NCI-H345 treated with DMSO at 0.1 percent for 48 hours (cell line): ENCODE data around the gene NOS1AP.

Source experiments
- DNase-seq: peaks from one replicate; lab custom pipeline; 2025; ENCODE audit not compliant: unreplicated experiment; lab: John Stamatoyannopoulos, UW

The NOS1AP gene

DNA sequence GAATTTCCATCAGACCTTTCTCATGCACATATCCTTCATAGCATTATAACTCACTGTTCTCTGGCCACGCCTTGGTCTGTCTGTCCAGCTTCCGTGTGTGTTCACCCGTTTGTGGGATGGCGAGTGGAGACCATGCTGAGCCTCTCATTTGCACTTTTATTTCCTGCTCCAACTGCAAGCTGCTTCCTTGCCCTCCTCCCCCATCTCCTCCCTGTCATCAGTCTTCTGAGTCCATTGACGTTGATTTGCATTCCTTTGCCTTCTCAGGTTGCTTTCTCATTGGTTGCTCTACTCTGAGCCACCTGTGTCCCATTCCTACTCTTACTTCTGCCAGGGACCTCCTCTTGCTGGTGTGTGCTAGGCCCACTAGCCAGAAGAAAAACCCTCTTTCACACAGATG lies 146.4 kb downstream of the NOS1AP start:
- DNase-seq, result no peak

DNA sequence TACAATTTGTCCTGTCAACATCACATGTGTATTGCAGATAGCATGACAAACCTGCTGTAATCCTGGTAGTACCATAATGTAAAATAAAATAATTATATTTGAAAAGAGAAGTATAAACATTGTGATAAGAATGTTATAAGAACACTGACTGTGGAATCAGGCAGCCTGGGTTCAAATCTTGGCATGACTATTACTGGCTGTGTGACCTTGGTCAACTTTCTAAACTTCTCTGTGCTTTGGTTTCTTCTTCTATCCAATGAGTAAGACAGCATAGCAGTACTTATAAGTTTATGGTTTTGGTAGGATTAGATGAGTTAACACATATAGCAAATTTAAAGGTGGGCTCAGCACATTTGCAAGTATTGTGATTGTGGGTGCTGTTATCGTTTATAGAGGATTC lies 147.1 kb downstream of the NOS1AP start:
- DNase-seq, result no peak

DNA sequence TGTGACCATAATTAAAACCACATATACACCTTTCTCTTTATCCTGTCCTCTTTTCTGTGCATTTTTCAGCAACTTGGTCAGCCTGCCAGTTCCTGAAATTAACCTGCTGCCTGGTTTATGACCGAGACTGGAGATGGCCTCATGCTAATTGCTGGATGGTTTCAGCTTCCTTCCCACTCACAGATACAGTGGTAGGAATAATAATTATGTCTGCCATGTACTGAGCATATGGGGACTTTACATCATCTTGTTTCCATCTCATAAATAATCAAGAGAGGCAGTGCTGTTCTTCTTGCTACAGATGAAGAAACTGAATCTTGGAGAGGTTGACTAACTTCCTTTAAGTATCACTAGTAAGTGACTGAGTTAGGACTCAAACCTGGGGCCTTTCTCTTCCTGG lies 148.2 kb downstream of the NOS1AP start:
- DNase-seq, result no peak

DNA sequence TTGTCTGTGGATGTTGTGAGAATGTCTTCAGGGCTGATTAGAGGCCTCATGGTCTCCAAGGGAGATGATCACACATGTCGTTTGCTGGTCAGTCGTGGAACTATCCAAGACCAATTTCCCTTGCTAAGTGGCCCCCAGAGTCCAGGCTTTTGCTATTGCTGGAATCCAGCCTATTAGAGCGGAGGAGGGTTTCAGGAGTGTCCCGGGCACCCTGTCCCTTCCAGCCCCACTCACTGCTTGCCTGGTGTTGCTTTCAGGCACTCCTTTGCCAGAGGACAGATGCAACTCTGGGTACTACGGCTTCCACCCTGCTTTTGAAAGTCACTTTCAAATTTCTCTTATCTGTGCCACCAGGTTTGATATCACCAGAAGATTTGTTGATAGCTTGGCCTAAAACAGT lies 149.1 kb downstream of the NOS1AP start:
- DNase-seq, result no peak

DNA sequence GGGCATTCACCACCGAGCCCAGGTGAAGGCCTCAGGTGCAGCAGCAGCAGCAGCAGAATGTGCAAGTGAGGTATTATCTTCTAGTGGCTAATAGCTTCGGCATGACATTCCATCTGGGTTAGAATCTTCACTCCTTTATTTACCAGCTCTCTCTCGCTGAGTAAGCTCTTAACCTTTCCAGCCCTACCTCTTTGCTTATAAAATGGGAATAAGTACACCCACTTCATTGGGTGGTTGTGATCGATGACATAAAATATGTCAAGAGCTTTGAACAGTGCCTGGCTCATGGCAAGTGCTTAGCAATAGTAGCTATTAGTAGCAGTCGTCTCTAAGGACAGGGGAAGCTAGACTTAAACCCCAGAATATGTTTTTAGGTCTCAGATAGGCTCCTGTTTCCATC lies 149.5 kb downstream of the NOS1AP start:
- DNase-seq, result no peak

DNA sequence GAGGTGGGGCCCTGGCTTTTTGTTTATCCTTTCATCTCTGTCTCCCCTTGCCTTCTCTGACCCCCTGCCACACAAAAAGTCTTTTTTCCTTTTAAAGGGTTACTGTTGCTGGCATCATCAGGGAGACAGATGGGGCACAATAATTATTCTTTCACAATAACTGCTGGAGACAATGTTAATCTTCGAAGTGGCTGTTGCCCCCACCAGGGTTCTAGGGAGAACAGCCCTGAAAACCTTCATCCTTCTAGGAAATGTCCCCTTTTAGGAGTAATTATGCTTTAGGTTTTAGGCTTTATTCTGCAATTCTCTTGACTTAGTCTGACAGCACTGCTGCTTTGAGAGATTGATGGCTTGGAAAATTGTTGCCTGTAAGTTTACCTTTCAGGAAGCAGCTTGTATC lies 150.0 kb downstream of the NOS1AP start:
- DNase-seq, result no peak

DNA sequence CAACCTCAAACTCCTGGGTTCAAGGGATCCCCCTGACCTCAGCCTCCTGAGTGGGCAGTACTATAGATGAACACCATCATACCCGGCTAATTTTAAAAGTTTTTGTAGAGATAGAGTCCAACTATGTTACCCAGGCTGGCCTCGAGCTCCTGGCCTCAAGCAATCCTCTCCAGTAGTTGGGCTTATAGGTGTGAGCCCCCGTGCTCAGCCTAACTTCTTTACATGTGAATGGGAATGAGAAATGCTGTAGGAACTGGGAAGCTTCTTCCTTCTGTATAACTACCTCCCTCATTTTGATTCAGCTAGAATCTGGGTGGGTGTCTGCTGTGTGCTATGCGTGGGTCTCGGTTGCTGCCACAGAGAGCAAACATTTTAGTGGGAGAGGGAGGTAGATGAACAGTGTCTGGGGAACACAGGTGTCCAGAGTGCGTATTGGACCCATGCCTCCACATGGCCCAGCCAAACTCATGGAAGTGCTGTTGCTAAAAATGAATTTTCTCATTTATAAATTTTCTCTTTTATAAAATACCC lies 150.6 kb downstream of the NOS1AP start:
- no peak for DNase-seq

DNA sequence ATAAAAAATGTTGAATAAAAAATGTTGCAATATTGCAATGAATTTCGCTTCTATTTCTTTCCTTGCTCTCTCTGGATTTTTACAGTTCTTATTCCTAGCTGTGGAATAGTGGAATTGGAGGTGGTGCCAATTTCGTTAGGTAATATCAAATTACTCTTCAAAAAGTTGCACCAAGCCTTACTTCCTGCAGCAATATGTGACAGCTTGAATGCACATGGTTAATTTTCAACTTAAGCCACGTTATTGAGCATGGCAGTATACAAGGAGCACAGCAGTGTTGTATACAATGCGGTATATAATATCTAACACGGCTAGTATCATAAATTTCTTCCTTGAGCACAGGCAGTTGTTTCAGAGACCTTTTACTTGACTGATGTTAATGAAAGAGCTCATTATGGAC lies 152.5 kb downstream of the NOS1AP start:
- DNase-seq, result no peak

DNA sequence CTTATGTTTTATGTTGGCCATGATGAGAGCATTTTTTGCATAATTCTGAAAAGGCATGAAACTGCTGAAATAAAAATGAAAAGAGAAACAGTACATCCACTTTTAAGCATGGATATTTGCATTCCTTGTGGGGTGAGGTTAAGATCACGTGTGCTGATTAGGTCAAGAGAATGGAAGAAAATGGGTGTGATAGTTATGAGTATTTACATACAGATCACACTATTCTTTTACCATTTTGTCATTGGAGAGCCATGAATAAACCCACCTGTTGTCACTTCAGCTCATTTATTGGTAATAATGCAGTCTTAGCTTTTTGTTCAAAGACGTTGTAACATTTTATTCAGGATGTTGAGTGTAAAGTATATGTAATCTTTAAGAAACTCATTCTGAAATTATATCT lies 153.2 kb downstream of the NOS1AP start:
- no peak for DNase-seq

DNA sequence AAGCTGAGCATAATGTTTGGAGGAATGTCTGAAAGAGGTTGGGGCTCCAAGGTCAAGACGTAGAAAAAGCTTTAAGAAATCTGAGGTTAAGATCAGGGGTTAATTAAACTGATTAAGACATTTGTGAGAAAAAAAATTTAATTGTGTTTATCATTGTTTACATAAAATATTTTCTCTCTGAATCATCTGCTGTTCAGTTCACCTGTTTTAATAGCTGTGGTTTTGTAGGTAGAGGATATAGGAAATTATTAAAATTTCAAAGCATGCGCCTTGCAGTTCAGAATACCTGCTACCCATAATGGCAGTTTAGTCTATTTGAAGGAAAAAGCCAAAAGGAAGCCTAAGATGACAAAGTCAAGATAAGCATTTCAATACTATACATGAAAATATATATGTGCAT lies 154.0 kb downstream of the NOS1AP start:
- DNase-seq, result no peak

DNA sequence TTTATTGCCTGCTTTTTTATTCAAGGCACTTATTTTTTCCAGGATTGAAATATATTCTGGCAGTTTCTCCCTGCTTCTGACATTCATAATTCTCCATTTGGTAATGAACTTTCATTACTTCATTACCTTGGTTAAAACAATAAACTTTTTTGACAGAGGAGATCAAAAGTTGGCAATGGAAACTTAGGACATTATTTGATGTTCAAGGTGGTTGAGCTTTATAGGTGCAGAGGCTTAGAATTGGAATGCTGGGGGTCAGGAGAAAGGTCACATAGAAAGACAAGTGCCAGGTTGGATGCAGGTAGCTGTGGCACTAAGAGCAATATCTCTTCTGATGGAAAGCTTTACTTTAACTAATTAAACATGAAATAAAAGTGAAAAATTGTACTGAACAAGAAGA lies 154.8 kb downstream of the NOS1AP start:
- no peak for DNase-seq

DNA sequence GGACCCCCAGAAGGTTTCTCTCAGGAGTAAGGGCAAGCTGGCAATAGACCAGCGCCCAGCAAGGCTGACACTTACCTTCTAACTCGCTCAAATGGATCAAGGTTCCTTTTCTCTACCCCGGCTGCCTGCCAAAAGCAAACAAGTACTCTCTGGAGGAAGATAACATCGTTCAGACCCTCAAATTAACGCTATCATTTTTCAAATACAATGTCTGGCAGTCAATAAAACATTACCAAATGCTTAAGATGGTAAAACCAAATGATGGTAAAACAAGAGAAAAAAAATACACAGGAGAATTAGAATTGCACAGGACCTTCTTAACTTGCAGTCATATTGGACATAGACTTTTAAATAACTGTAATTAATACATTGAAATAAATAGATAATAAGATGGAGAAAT lies 159.1 kb downstream of the NOS1AP start:
- no peak for DNase-seq

DNA sequence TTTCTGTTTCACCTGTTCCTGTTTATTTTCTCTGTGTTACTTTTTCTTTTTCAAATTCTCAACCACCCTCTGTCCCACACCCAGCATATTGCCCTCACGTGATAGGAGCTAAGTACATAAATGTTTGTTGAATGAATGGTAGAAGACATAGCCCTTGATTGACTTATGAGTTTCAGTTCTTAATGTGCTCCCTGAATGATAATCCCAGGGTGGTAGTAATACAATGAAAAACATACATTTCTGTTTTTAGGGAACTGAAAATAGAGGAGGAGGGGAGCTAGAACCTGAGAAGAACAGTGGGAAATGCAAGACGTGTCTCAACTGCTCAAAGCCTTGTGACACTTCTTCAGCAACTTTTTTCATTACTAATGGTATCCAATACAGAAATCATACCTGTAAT lies 160.1 kb downstream of the NOS1AP start:
- DNase-seq, result no peak

DNA sequence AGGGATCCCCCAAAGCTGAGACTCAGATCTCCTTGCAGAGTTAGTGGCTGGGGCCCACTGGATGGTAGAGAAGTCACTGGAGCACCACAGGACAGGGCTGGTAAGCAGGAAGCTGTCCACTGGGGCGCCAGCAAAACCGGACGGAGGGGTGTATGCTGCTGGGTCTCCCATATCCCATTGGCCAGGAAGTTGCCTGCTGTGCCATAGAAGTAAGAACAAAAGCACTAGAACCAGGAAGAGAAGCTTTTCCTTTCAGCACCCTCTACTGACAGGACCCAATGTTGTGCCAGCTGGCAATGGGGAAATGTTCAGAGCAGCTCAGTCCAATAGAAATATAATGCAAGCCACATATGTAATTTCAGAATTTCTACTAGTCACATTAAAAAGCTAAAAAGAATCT lies 160.6 kb downstream of the NOS1AP start:
- DNase-seq, result peak; percentile 49

DNA sequence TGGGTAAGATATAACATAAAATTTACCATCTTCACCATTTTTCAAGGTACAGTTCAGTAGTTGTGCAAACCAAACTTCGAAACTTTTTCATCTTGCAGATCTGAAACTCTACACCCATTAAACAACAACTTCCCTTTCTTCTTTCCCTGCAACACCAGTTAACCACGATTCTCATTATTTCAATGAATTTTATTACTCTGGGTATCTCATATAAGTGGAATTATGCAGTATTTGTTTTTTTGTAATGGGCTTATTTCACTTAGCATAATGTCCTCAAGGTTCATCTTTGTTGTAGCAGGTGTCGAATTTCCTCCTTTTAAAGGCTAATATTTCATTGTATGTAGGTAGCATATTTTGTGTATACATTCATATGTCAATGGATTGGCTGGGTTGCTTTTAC lies 161.0 kb downstream of the NOS1AP start:
- no peak for DNase-seq

DNA sequence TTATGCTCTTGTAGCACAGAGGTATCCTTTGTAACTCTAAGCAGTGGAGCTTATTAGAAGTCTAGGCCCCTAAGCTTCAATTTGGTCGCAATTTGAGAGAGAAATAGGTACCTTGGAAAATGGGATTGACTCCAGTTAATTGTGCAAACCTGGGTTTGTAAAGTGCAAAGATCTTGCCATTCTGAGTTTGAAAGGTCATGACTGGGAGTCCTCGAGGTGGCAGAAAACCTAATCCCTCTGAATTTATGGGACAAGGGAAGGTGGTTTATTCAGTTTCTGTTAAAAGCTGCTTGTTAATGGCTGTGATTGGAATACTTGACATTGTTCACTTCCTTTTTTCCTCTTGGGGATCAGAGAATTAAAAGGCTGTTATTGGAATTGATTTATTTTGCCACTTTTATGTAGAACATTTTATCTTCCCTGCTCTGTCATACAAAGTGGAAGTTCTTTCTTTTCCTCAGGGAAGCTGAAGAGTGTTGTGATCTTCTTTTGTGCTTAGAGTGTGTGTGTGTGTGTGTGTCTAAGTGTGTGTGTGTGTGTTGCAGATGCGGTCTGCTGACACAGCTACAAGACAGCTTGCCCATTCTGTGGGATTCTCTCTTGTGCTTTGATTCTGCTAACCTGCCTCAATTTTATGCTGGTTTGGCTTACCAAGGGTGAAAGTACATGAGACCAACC lies 162.7 kb downstream of the NOS1AP start:
- no peak for DNase-seq

DNA sequence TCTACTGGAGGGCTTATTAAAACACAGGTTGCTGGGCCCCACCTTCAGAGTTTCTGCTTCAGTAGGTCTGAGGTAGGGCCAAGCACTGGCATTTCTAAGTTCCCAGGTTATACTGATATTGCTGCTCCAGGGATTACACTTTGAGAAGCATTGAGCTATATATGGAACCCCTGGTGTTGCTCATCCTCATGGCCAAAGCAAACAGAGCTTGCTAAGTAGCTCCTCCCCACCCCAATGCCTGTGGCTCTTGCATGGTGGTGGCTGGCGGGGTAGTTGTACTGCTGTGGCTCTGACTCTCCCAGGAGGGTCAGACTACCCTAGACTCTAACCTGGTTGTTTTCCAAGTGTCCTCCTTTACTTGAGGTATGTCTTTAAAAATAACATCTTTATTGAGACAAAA lies 163.6 kb downstream of the NOS1AP start:
- DNase-seq, result no peak

DNA sequence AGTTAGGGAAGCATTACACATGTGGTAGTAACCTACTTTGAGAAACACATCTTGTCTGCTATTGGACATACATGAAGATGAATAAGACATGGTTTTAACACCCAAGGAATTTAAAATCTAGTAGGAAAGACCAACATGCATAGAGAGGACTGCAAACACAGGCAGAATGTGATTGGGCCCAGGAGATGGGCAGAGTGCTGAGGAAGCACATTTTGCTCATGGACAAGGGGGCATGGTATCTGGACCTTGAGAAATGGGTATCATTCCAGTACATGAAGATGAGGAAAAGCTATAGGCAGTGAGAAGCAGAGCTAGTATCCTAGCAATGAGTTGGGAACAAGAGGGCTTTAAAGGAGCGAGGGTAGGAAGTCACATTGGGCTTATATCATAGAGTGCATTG lies 164.4 kb downstream of the NOS1AP start:
- DNase-seq, result no peak

DNA sequence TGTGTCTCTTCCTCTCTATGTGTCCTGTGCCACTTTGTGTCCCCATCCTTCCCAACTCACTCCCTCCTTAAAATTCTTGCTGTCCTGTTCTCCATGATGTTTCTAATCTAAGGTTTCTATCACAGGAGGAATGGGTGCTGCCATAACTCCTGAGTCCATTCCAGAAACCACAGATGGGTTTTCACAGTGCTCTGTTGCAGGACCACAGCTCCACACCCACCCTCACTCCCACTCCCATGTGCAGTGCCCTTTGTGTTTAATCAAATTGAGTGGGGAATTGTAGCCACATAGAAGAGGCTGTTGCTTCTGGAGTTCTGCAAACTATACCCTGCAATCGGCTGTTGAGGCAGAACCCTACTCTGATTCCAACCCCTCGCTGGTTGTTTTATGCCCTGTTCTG lies 165.1 kb downstream of the NOS1AP start:
- no peak for DNase-seq

DNA sequence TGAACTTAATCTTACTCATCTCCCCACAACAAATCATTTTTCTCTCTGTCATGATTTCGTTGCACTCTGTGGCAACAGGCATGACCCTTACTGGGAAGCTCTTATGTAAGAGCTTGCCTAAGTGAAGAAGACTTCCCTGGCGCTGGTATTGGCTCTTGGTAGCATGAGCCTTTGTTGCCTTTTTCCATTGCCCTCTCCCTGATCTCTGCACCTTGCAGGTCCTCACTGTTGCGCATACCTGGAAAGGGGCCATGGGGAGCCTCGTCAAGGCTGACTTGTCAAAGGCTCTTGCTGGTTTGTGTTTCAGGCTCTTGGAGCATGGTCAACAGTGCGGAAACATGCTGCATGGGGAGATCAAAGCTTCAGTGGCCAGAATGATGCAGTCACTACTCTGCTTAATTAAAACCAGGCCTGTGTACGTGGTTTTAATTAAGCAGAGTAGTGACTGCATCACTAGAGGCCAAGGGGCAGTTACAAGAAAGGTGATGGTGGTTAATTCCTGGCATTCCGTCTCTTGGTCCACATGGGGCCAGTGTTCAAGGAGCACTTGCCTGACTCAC lies 165.8 kb downstream of the NOS1AP start:
- DNase-seq, result no peak

DNA sequence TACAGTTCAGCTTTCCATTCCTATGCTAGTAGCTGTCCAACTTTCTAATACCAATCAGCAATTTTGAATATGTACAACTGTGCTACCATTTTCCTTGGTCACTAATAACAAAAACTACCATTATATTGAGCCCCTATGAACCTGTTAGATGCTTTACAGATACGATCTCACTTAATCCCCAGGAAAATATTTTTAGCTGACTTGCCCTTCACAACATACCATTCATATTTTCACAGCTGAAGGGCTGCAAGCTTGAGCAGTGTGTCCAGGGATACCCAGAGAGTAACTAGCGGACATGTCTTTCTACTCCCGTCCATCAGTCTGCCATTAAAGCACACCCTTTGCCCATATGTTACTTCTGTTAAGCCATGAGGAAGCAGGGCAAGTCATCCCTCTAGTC lies 166.7 kb downstream of the NOS1AP start:
- DNase-seq, result no peak

DNA sequence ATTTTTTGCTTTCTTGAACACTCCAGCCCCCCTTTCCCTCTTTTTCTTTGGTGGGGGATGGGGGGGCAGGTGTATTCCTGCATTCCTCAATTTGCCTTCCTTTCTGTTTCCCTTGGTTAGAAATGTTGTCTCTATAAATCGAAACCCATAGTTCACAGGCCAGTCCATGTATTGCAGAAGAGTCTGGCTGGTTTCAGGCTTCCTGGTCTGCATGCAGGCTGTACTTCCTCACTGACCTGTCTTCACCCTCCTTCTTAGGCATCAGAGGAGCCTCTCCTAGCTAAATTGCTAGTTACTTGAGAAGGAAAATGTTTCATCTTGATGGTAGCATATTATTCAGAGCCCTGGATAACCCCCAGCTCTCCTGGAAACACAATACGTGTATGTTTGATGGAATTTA lies 167.1 kb downstream of the NOS1AP start:
- DNase-seq, result no peak

DNA sequence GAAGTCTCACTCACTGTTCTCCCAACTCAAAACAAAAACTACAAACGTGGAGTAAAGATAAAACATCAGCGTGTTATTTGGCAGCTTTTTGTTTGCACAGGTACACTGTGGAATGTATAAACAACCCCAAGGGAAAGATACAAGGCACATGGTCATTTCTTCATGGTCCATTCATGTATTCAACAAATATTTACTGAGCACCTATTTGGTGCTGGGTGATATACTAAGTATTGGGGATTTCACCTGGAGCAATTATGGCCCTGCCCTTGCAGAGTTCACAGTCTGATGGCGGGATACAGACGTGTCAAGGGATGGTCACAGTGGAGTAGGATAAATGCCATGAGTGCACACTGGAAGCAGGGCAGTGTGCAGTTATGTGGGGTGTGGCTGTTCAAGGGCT lies 171.1 kb downstream of the NOS1AP start:
- no peak for DNase-seq
